Heart left ventricle (tissue), 16 donors: ENCODE data around the gene FOXC1. TPM values are rescaled to one million over a fixed set of nuclear protein-coding genes. Genes with fewer than 3 reads are reported as not detected.

ENCODE experiments used
- ATAC-seq, 4 donors: fragments of 200-7000 bp; cut with Tn5 transposase; one replicate each; pipeline ENCODE4 v1.9.1; 2020 to 2022; ENCODE audit warnings: moderate library complexity in 4 of 4, mild to moderate bottlenecking in 3 of 4, moderate number of reproducible peaks in 1 of 4
- DNase-seq, 5 donors: peaks; one replicate each; pipeline ENCODE4 v3.0.0-alpha.2; 2020
- H3K27ac ChIP-seq, 12 donors: fragments of 200-600 bp; sonication (generic) in 4 of 12; one replicate each; pipeline versions ENCODE4 v1.5.0 to v1.8.0; 2016 to 2022; ENCODE audit warnings: mild to moderate bottlenecking in 2 of 12
- H3K27me3 ChIP-seq, 9 donors: fragments of 200-600 bp; sonication (generic) in 2 of 9; one replicate each; pipeline versions ENCODE4 v1.5.1 to v1.8.0; 2016 to 2022; ENCODE audit warnings: mild to moderate bottlenecking in 3 of 9
- H3K36me3 ChIP-seq, 9 donors: fragments of 200-600 bp; sonication (generic) in 2 of 9; one replicate each; pipeline versions ENCODE4 v1.5.0 to v1.8.0; 2018 to 2022; ENCODE audit warnings: mild to moderate bottlenecking in 2 of 9
- H3K4me1 ChIP-seq, 12 donors: fragments of 200-600 bp; sonication (generic) in 4 of 12; one replicate each; pipeline versions ENCODE4 v1.5.0 to v1.8.0; 2016 to 2022; ENCODE audit warnings: mild to moderate bottlenecking in 3 of 12
- H3K4me3 ChIP-seq, 12 donors: fragments of 200-600 bp; sonication (generic) in 4 of 12; one replicate each; pipeline versions ENCODE4 v1.5.0 to v1.8.0; 2017 to 2022; ENCODE audit warnings: mild to moderate bottlenecking in 9 of 12, moderate library complexity in 4 of 12
- H3K9me3 ChIP-seq, 12 donors: fragments of 200-600 bp; sonication (generic) in 4 of 12; one replicate each; pipeline versions ENCODE4 v1.5.0 to v1.8.0; 2016 to 2022; ENCODE audit warnings: mild to moderate bottlenecking in 1 of 12
- CTCF ChIP-seq, 12 donors: fragments of 200-600 bp; sonication (generic) in 4 of 12; IDR thresholded peaks; one replicate each; pipeline versions ENCODE4 v1.5.0 to v1.8.0; 2018 to 2022; ENCODE audit warnings: antibody characterized with exemption in 12 of 12, mild to moderate bottlenecking in 5 of 12
- POLR2A ChIP-seq, 2 donors: fragments of 450-650 bp; IDR thresholded peaks; one replicate each; pipeline ENCODE4 v1.6.1; 2017; ENCODE audit warnings: antibody characterized with exemption in 2 of 2, mild to moderate bottlenecking in 2 of 2, moderate library complexity in 2 of 2
- WGBS, 4 donors: extraction: QIAGEN DNeasy Blood & Tissue Kit in 2 of 4; methylation state at CpG; one replicate each; pipeline versions ENCODE4 v1.1.5 to v1.1.7; 2013 to 2018; 5-methylcytosine and 5-hydroxymethylcytosine counted together
- intact Hi-C, 10 donors: fragments of 100-400 bp; cut with DNase I; formaldehyde crosslinking; loops; one replicate each; pipeline versions ENCODE4 v1.11.1 to v1.14.2; 2022
- long read RNA-seq, 3 donors: library from polyadenylated mRNA; unstranded; transcript quantifications; one replicate each; pipeline ENCODE4 v2.0.0, GENCODE V29; 2020 to 2021
- polyA plus RNA-seq, 2 donors: library from polyadenylated mRNA; stranded (reverse); fragments of 200-250 nt; gene quantifications; one replicate each; pipeline ENCODE4 v1.2.3, GENCODE V29; 2013
- total RNA-seq, 9 donors: library from RNA; depleted of rRNA in 2 of 9; stranded (reverse); fragments of >200 nt in 2 of 9; fragmentation: NEBNext Ultra II Directional in 3 of 9; extraction: Animal tissue kit (Norgen Biotek cat#: 25700) in 3 of 9; gene quantifications; one replicate each; pipeline versions ENCODE4 v1.1.0 to v1.2.4, GENCODE V29; 2016 to 2023
- donor health status: ischemic (EF 13 %, LVEDD 7.1; RV severe dilation, severe dysfunction).
- donor health status: healthy with polysubstance abuse.
- donor health status: DM: no; HTN: yes; CAD: no.
- donor health status: DM: no; HTN: no; CAD: no.
- donor health status: ischemic (EF 25% LVEDD 6.9; RV normal size, moderate dysfunction).
- donor health status: ischemic (EF 25% LVEDD 5.7; RV mildly dilated, moderate dysfunction).
- donor health status: healthy.
- donor health status: DM: yes; HTN: yes; CAD: no.
- donor health status: ischemic (EF 35%, LVEDD 5.7; RV mildly dilated, moderate dysfunction).
- donor health status: nonischemic (EF 11% LVEDD 7.7; RV severe dilation, severe dysfunction).
- donor health status: DM: yes; HTN: yes; CAD: no.
- donor health status: PGD.
- donor health status: ischemic (EF 29% LVEDD 5.4; RV normal size, mild dysfunction).
- donor health status: nonischemic (EF 23%, LVEDD 6.1; RV moderate dilation, normal function).

FOXC1 gene
- total RNA-seq (1 to 10 TPM; 1.8 to 6.3 (median 3.5) TPM), polyA plus RNA-seq (1 to 10 TPM; 2.1 to 2.9 TPM)
- long read RNA-seq, donor 1, transcript FOXC1-202 (1 exons, 3,831 nt): major isoform, 9 of 12 reads
- long read RNA-seq, donor 1, partial matches to known transcripts: 0 of 12 reads
- long read RNA-seq, donor 1, other reads (novel, unspliced or antisense): 0 of 12 reads
- long read RNA-seq, donor 2, partial matches to known transcripts: 0 of 1 reads
- long read RNA-seq, donor 2, other reads (novel, unspliced or antisense): 0 of 1 reads
- long read RNA-seq, donor 3, partial matches to known transcripts: 0 of 3 reads
- long read RNA-seq, donor 3, other reads (novel, unspliced or antisense): 0 of 3 reads

- peaks cover 0 to 55% (median 6%) of the 10 kb centered on the region in 12 donors for H3K4me1 ChIP-seq
- no peaks in the 10 kb centered on the region for H3K36me3 ChIP-seq
- WGBS, 4 donors: 1% methylated on average over 31 to 115 of the region's 115 CpGs
- DNase-seq (peak; percentile 89 to 93 (median 90)), ATAC-seq (peak; percentile 84 to 92 (median 90))
- H3K4me3 ChIP-seq: peak within 1 kb of the TSS; percentile 53 to 89 (median 69)
- TF ChIP-seq POLR2A (IDR thresholded peaks at IDR 0.05) (peak in 1 of 2 donors; percentile 81), CTCF (IDR thresholded peaks at IDR 0.05) (no peak)
- intact Hi-C loops: loop anchor here in 8 of 10 donors (2.0 to 10.0 kb wide), 10 partner anchors 75 to 1087 kb away; no protein-coding TSS in a partner anchor
- H3K27ac ChIP-seq: peak within 1 kb of the TSS; percentile 75 to 95 (median 88)
- peaks cover 28 to 90% (median 65%) of the 10 kb centered on the region in 9 donors for H3K27me3 ChIP-seq
- H3K9me3 ChIP-seq: no peaks in the 10 kb centered on the region
Measured at GRCh38 chr6:1609648-1610496, at the start of gene FOXC1. Gene FOXC1, plus strand, starts transcription at chr6:1609915. Its CDS starts 531 bp downstream, at chr6:1610446.

GRCh38 chr6:1560281-1561058 is 49.2 kb upstream of the FOXC1 start:
- Histone ChIP-seq H3K27me3 (peaks cover 0 to 7% (median 0%) of the 10 kb centered on the region in 9 donors), H3K4me3 (no peak overlapping the region), H3K36me3 (no peaks in the 10 kb centered on the region), H3K27ac (no peak overlapping the region), H3K9me3 (peaks cover 0 to 4% (median 0%) of the 10 kb centered on the region in 12 donors), H3K4me1 (no peaks in the 10 kb centered on the region)
- no peak for DNase-seq
- intact Hi-C loops: no loop called here
- 81 to 90% (median 87%) methylated on average over 4 of the region's 4 CpGs for WGBS, 4 donors
- no peak for TF ChIP-seq CTCF (IDR thresholded peaks at IDR 0.05)
- TF ChIP-seq POLR2A (IDR thresholded peaks at IDR 0.05): no peak
- no peak for ATAC-seq

GRCh38 chr6:1561355-1561754 is 48.4 kb upstream of the FOXC1 start:
- no peak for TF ChIP-seq POLR2A (IDR thresholded peaks at IDR 0.05)
- no peak for TF ChIP-seq CTCF (IDR thresholded peaks at IDR 0.05)
- H3K27me3 ChIP-seq: peaks cover 0 to 6% (median 0%) of the 10 kb centered on the region in 9 donors
- 69 to 77% (median 73%) methylated on average over 2 of the region's 2 CpGs for WGBS, 4 donors
- intact Hi-C loops: no loop called here
- H3K4me3 ChIP-seq: no peak overlapping the region
- ATAC-seq (no peak), DNase-seq (no peak)
- no peaks in the 10 kb centered on the region for H3K4me1 ChIP-seq
- no peaks in the 10 kb centered on the region for H3K36me3 ChIP-seq
- H3K9me3 ChIP-seq: peaks cover 0 to 4% (median 0%) of the 10 kb centered on the region in 12 donors
- no peak overlapping the region for H3K27ac ChIP-seq
